Ecto neural progenitor cell (in vitro differentiated cells): ENCODE measurements around the gene ZDHHC16.
"Not testable (repeated sequence)": the region's sequence is repeated elsewhere in the genome, so short reads cannot be mapped to it uniquely, and the experiment has no call there.

Experiments used
- DNase-seq: peaks from one replicate; pipeline ENCODE4 v3.0.0-alpha.2; 2018; ENCODE audit warnings: low spot score

ZDHHC16 gene

DNA sequence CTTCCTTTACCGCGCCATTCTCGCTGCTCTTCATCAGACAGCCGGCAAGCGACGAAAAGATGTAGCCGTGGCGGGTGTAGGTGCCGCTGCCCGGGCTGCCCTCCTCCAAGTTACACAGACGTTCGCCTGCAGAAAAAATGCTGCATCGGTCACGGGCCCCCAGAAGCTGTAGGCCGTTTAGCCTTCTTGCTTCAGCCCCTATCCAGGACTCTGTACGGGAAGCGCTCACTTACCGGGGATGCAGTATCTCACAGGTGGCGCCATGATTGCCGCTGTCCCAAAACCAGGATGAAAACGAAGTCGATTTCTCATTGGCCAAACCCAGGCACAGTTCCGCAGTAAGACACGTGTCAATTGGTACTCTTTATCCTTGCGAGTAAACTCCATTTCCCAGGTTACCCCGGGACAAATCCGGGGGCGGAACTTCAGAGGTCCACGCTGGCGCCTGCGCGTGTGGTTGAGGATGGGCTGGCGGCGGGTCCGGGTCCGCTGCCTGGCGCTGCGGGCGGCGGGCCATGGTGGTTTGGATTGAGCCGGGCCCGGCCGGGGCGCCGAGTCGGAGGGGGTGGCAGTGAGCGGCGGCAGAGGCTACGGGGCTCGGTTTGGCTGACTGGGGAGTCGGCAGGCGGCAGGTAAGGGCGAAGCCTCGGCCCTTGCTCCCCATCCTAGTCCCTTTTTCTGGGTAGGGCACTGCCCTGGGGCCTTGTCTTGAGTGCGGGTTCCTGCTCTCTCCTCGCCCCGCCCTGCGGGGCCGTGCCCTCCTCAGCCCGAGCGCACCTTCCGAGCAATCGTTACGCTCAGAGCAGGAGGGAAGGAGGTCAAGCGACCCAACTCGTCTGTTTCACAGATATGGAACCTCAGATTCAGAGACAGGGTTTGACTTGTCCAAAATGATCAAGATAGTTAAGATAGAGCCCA lies at the start of gene ZDHHC16, which contains the start of gene EXOSC1:
Gene ZDHHC16, plus strand, starts transcription at position 454 of the 918 bp plus-strand sequence. CDS start 5,501 bp downstream, outside the sequence.
Gene EXOSC1, minus strand, starts transcription at position 285 of the 918 bp plus-strand sequence. Its CDS starts 21 bp downstream, at position 264.
- peak; percentile 95 for DNase-seq

DNA sequence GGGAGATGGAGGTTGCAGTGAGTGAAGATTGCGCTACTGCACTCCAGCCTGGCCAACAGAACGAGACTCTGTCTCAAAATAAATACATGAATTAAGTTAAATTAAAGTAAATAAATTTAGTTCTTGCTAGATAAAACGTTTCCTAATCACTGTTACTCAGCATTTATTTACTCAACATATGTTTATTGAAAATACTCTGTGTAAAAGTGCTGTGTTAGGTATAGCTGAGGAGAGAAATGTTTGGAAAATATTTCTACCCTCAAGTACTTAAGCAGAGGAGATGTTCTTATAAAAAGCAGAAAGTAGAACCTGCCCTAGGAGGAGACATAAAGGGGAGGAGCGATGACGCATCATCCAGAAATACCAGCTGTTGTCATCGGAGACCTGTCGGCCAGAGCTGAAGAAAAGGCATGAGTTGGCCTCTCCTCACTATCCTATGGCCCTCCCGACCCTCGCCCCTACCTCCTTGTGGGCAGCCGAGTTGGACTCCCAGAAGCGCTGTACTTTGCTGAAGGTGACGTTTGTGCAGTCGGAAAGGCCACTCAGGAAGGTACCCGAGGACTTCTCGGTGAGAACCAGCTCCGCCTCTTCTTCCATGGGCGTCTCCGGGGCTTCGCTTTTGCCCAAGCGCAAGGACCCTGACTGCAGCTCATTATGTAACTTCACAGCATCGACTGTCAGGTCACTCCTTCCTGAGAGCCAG lies 46.0 kb upstream of the ZDHHC16 start:
- DNase-seq: no peak

DNA sequence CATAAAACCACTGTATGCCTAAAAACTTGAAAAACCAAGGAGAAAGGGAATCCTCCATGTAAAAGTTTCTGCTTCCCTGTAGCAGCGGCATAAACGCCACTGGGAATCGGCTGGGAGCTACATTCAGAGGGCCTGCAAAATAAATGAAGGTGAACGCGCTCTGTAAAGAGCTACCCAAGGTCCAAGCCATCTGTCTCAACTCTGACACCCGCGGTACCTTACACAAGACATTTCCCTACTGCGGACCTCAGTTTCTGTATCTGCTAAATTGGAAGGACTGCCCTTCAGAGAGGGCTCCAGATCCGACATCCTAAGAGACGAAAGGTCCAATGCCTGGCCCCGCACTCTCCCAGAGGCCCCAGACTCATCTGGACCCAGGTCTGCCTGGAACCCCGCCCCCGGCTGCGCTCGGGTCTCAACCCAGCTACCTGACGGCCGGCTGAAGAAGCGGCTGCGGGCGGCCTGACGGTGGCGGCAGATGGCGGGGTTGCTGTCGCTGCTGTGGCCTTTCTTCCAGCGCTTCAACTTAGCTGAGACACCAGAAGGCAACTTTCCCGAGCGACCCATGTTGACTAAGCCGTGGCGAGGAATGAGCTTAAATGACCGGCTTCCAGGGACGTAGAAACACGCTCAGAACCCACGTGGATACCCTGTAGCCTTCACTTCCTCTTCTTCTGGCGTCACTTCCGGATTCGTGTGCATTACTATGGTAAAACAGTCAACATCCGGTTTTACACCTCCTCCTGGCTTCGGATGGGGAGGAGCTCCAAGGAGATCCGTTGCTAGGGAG lies 45.1 kb upstream of the ZDHHC16 start, which contains the start of gene RRP12:
Gene RRP12, minus strand, starts transcription at position 676 of the 790 bp plus-strand sequence. Its CDS starts 109 bp downstream, at position 567.
- peak; percentile 80 for DNase-seq

DNA sequence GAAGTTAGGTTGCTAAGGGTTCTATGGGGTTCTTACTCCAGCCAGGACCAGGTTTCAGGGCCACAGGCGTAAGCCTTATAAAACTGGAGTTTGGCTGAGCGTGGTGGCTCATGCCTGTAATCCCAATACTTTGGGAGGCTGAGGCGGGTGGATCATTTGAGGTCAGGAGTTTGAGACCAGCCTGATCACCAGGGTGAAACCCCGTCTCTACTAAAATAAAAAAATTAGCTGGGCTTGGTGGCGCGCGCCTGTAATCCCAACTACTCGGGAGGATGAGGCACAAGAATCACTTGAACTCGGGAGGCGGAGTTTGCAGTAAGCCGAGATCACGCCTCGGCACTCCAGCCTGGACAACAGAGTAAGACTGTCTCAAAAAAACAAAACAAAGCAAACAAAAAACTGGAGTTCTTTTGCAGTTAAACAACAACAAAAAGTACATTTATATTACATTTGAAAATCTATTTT lies 44.5 kb upstream of the ZDHHC16 start:
- no peak for DNase-seq

DNA sequence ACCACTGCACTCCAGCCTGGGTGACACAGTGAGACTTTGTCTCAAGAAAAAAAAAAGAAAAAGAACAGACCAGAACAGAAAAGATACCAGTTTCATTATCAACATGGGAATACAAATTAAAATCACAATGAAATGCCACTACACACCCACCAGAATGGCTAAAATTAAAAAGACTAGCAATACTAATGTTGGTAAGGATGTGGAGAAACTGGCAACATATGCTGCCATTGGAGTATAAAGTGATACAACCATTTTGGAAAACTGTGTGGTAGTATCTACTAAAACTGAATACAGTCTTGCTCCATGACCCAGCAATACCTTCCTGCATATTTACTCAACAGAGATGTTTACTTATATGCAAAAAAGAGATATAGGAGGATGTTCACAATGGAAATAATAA lies 41.9 kb upstream of the ZDHHC16 start:
- no peak for DNase-seq

DNA sequence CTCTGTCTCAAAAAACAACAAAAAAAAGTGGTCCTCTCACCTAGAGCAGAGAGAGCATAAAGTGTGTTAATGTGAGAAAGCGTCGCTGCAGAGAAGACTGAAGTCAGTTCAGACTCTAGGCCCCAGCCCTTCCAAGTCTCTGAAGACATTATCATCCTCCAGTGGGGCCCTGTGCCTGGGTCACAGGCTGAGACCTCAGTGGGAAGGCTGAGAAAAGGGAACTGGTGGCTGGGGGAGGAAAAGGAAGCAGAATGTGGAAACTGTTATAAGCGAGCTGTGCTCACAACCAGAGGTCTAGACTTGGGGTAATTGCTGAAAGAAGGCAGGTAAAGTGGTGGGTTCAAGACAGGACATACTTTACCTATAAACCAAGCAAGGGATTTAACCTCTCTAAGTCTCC lies 39.9 kb upstream of the ZDHHC16 start:
- no peak for DNase-seq

DNA sequence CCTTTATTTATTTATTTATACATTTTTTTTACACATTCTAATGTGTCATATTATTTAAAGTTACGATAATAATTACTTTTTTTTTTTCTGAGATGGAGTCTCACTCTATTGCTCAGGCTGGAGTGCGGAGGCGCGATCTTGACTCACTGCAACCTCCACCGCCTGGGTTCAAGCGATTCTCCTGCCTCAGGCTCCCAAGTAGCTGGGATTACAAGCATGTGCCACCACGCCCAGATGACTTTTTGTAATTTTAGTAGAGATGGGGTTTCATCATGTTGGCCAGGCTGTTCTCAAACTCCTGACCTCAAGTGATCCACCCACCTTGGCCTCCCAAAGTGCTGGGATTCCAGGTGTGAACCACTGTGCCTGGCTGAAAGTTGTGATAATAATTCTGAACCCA lies 39.5 kb upstream of the ZDHHC16 start:
- DNase-seq: not testable (repeated sequence)

DNA sequence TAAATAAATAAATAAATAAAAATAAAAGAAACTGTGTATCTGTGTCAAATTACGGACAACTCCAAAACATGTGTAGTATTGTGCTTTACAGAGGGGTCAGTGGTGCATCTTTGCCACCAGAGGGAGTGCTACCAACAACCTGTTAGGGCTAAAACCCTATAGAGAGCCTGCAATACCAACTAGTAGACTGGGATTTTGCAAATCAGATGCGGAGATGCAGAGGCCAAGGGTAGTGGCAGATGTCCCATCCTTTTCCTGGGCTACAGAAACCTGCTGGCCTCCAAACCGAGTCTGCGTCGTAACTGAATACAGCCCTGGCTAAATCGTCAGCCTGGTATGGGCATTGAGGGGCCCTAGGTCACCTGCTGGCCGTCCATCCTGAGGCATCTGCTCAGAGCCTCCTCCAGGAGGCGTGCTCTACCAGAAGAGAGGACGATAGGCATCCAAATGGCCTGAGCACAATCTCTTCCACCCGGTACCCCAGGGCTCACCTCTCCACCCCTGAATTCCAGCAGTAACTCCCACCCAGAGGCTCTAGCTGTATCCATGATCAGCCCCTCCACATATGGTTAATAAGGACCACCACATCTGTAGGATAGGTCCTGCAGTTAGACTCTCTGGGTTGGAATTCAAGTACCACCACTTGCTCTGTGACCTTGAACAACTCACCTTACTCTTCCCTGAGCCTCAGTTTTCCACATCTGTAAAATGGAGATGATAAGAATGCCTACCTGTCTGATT lies 38.6 kb upstream of the ZDHHC16 start:
- peak; percentile 80 for DNase-seq

DNA sequence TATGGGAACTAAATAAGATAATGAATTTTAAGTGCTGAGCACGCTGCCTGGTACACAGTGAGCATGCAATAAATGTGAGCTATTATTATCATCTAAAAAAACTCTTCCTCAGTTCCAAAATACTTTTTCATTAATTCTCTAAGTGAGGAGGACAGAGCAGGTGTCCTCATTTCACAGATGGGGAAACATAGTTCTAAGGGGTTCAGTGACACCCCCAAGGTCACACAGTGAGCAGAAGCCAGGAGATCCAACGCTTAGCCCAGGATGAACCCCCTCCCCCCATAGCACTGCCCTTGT lies 38.1 kb upstream of the ZDHHC16 start:
- DNase-seq: no peak

DNA sequence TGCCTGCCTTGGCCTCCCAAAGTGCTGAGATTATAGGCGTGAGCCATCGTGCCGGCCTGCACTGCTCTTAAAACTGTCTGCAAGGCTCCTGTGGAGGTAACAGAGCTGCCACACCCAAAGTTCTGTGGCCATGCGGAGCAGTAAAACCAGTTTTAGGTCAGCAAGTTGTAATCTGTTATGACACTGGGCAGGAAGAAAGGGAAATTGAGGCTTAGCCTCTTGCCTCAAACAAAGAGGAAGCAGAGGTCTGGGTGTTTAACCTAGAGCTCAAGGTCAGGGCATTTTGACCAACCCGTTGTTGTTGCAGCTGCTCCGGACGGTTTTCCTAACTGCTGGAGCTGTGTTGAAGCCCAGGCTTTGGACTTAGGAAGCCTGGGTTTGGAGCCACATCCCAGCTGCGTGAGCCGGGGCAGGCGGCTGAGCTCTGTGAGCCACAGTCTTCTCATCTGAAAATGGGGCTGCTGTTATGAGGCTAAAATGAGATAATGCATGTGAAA lies 37.4 kb upstream of the ZDHHC16 start:
- no peak for DNase-seq

DNA sequence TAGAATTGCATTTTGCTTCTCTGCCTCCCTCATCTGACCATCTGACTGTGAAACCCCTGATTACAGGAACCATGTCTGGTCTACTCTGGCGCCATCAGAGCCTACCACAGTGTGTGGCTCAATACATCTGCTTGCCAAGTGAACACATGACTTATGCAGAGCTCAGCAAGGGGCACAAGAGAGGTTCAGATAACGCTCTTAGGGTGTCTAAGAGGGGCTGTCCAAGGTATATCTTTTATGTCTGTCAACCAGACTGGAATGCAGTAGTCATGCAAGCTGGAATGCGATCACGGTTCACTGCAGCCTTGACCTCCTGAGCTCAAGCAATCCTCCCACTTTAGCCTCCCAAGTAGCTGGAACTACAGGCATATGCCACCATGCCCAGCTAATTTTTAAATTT lies 34.6 kb upstream of the ZDHHC16 start:
- DNase-seq: no peak

DNA sequence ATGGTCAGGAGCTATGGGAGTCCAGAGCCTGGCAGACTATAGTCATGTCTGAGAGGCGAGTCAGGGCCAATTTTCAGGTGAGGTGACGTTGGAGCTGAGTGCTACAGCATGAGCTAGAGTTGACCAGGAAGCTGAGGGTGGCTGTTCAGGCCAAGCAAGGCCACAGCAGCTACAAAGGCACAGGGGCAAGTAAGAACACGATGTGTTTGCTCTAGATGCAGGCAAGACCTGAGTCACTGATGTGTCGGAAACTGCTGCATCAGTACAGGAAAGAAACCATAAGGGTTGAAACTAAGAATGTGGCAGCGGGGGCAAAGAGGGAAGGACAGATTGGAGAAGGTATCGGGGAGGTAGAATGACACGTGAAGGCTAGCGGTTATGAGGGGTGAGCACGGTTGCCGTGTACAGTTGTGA lies 33.1 kb upstream of the ZDHHC16 start:
- DNase-seq: no peak

DNA sequence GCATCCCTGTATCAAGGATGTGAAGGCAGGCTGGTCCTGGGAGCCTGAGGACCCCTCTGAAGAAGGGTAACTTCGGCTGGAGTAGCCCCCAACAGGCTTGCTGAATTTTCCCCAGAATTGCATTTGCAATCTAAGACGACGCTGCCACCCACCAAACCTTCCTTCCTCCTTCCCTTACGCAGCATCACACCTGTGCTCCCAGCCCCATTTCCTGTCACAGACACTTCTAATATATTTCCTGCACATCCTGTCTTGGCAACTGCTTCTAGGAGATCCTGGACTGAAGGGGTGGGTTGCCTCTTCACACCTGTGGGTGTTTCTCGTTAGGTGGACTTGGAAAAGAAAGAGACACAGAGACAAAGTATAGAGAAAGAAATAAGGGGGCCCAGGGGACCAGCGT lies 29.4 kb upstream of the ZDHHC16 start:
- DNase-seq: no peak

DNA sequence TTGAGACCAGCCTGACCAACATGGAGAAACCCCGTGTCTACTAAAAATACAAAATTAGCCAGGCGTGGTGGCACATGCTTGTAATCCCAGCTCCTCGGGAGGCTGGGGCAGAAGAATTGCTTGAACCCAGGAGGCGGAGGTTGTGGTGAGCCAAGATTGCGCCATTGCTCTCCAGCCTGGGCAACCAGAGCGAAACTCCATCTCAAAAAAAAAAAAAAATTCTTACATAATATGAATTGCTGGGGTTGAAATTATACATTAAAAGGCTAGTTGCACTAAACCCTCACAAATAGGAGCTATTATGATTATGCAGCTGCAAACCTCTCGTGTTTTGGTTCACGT lies 22.2 kb upstream of the ZDHHC16 start:
- not testable (repeated sequence) for DNase-seq

DNA sequence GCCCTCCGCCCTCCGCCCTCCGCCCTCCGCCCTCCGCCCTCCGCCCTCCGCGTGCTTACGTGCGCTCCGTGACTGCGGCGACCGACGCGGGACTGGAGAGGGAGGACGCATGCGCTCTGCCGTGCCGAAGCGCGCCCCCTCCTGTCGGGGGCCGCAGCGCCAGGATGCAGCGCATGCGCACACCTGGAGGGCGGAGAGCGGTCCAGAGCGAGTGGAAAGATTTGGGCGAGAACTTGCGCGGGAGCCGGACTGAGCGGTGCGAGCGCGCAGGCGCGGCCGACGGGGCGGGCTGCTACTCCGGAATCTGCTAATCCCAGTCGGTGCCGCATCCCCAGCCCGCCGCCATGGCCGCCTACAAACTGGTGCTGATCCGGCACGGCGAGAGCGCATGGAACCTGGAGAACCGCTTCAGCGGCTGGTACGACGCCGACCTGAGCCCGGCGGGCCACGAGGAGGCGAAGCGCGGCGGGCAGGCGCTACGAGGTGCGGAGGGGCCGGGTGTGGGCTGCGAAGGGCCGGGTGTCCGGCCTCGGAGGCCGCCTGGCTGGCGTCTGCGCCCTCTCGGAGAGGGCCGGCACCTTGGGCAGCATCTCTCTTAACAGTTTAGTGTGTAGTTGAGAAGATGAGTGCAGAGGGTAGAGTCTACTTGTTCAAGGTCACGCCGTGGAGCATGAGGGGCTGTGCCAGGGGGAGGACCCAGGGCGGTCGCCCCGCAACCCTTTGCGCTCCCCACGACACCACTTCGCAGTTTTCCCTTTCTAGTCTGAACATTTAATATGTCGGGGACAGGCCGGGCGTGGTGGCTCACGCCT lies 19.8 kb upstream of the ZDHHC16 start, which contains the start of gene PGAM1:
Gene PGAM1, plus strand, starts transcription at position 228 of the 812 bp plus-strand sequence. Its CDS starts 117 bp downstream, at position 345.
- DNase-seq: peak; percentile 98

DNA sequence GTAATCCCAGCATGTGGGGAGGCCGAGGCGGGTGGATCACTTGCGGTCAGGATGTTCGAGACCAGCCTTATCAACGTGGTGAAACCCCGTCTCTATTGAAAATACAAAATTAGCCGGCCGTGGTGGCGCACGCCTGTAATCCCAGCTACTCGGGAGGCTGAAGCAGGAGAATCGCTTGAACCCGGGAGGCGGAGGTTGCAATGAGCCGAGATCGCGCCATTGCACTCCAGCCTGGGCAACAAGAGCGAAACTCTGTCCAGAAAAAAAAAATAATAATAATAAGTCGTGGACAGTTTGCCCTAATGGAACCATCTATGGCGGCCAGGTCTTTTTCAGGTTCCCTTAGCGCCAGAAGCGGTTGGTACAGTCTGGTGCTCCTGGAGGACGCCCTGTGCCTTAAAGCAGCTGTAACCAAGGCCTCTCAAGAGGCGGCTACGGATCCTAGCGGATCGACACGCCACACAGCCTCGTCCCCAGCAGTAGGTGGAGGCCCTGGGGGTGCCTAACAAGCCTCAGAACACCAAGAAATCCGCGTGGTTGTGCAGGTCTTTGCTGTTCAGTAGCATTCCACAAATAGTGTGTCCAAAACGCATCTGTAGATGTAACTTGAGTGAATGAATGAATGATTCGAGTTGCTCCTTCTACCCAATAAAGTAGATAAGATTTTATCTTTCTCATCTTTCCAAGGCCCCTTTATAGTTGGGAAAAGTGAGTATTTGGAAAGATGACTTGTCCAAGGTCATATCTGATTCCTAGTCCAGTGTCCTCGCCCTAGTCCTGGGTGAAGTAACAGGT lies 19.0 kb upstream of the ZDHHC16 start:
- DNase-seq: no peak

DNA sequence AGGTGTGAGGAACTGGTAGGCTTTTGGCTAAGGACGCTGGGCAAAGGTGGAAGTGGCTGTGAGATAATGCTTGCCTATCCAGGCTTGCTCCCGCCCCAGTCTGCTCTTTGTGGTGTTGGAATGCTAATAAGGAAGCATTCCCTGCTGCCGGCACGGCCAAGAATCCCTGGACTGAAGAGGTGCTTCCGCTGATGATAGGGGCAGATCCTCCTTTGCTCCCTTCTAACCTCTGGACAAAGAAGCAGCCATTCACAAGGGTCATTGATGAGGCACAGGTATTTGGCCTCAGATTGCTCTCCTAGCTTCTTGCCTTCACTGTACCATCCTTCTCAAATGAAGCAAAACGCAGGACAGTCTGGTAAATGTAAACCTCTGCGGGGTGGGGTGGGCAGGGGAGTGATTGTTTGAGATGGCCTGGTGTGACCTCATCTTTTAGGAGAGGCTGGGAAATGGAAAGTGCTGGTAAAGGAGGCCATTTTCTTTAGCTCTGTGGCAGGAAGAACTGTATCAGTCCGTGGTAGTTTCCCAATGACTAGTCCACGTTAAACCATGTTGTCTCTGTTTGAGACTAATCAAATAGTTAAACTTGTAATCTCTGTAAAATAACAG lies 18.3 kb upstream of the ZDHHC16 start:
- DNase-seq: peak; percentile 66

DNA sequence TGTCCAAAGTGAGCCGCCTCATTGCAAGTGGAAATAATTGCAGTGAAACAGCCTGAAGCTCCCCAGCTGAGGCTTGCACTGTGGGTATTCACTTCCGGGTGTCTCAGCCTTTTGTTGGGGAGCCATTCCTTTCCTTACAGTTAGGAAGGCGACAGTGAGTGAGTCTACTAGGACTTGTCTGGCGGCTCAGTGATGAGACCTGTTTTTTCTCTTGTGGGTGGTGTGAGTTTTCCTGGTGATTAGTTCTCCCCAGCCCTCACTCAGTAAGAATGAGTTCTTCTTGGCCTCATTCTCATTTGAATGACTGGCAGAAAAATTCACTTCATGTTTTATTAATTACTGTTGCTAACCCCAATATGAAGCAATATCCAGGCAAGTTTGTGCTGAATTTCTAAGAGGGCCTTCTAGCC lies 17.4 kb upstream of the ZDHHC16 start:
- DNase-seq: no peak

DNA sequence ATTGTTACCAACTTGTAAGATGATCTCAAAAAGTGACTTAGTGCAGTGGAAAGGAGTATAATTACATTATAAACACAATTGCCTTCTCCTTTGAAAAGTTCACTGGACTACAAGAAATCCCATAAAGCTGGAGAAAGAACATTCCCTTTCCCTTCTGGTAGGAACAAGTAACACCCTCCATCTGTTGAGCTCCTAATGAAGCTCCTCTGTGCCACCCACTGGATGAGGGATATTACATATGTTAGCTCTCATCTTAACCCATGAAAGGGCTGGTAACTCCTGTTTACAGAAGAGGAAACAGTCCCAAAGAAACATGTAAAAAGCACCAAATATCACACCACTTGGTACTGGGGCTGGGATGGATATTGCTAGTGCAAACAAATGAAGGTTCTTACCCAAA lies 11.9 kb upstream of the ZDHHC16 start:
- DNase-seq: no peak
